GM18507 (cell line): ENCODE measurements around the gene KLHL29.

Experiments used
- DNase-seq: peaks from one replicate; pipeline ENCODE4 v3.0.0; 2011; ENCODE audit warnings: low read depth; ENCODE audit not compliant: insufficient read length; ENCODE audit errors: extremely low spot score
- FAIRE-seq: peaks from 2 replicates; lab custom pipeline; 2011; peaks lifted over from hg19 to GRCh38; lab: Jason Lieb, UNC

The KLHL29 gene

DNA sequence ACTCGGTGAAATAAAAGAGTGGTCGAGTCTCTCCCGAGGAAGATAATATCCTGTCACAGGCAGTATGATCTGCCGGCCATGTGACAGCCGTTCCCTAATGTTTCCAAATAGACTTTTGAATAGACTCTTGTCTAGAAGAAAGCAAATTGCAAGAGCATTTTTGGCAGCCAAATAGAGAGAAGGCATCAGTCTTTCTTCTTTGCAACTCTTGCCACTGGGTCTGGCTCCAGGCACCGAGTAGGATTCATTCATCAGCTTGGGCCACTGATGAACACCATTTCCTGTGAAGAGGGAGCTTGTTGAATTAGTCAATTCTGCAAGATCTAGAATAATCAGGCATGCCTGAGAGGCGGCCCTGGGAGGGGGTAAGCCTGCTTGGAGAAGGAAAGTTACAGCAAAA lies 165.6 kb downstream of the KLHL29 start:
- DNase-seq (no peak), FAIRE-seq (no peak)

DNA sequence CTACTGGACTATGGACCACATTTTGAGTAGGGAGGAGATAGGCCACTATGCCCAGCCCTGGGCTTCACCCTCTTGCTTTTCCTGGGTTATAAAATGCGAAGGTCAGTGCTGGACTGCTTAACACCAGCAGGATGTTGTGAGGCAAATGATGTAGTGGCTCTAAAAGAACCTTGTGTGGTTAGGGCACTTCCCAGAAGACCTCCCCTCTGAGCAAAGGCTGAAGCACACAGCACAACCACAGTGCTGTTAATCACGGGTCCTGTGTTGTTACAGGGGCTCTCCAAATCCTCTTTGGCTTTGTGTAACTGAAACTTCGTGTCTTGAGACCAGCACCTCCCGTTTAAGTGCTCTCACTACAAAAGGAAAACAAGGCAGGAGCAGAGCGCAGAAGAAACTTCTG lies 166.9 kb downstream of the KLHL29 start:
- DNase-seq (no peak), FAIRE-seq (no peak)

DNA sequence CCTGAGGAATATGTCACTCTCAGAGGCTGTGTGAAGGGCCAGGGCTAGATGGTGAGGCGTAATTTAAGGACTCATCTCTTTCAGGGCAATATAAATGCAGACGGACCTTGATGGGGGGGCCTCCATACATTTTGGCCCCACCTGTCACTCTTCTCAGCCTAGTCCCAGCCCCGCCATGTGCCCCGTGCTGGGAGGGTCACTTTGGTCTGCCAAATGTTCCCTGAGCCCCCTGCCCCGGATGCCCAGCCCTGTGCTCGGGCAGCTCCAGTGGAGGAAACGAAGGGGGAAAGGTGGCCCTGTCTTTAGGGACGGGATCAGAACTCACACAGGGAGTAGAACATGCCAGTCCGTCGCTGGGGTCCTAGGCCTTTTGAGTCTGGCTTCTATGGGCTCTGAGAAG lies 168.6 kb downstream of the KLHL29 start:
- DNase-seq (no peak), FAIRE-seq (no peak)

DNA sequence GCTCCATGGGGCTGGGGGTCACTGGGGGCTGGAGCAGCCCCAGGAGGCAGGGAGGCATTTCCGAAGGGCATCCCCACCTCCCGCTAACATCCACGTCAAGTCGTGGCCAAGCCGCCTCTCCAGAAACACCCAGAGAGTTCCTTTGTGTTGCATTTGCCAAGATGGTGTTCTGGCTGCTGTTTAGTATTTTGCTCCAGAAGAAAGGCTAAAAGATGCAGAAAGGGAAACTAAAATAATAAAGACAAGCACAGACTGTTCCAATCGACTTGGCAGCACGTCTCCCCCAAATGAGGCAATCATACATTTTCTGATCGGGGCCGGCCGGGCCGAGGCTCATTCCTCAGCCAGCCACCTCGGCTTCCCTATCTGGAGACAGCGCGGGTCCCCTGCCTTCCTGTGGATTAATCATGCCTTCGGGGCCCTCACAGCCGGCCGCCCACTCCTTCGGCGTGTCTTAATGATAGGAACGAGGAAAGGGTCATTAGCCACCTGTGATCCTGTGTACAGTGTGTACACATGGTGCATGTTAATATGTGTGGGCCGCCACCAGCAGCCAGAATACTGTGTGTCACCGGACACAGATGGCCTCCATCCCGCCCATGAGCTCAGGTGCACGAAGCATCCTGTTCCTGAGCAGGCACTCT lies 169.2 kb downstream of the KLHL29 start:
- DNase-seq (no peak), FAIRE-seq (no peak)

DNA sequence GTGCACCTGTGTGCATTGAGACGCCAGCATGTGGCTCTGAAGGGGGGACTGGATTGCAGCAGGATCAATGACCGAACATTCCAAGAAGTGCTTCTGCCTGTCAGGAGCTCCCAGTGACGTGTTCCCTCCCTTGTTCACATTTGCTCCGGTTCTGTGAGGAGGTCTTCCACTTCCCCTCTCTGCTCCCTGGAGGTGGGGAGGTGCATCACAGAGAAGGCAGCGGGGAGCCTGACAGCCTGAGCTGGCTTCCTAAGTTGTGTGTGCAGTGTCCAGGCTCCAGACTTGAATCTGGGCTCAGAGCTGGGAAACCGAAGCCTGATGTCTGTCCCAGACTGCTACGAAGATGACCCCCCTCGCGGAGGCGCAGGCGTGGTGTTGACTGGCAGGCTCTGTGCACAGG lies 171.0 kb downstream of the KLHL29 start:
- FAIRE-seq: no peak
- DNase-seq: no peak

DNA sequence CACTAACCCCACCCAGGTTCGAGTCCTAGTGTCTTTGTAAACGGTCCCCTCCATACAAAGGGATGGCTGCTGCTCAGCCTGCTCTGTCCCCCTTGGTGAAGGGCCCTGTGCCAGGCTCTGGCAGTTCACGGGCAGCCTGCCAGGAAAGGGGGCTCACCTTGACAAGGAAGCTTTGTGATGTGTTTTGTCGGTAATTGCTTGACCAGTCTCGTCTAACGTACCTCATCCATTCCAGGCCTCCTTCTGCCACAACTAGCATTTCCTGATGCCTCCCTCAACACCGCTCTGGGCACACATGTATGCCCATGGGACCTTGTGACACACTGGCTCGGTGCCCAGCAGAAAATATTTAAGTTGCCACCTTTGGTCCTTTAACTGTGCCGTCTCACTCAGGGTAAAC lies 171.9 kb downstream of the KLHL29 start:
- FAIRE-seq (no peak), DNase-seq (no peak)

DNA sequence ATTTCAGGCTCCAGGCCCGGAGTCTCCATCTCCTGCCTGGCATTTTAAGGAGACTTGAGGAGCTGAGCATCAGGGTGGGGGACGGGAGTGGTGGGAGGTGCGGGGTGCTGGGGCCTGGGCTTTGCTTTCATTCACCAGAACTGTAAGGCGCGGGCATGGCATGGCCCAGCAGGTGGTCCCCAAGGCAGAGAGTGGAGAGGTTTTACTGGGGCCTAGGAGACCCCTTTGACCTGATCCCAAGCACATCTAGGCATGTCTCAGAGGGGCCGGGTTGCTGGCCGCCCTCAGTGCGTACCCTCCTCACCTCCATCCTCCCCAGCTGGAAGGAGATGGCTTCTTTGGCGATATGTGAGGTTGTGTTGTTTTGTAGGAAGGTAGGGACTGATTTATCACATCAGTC lies 172.5 kb downstream of the KLHL29 start:
- DNase-seq: no peak
- FAIRE-seq: no peak

DNA sequence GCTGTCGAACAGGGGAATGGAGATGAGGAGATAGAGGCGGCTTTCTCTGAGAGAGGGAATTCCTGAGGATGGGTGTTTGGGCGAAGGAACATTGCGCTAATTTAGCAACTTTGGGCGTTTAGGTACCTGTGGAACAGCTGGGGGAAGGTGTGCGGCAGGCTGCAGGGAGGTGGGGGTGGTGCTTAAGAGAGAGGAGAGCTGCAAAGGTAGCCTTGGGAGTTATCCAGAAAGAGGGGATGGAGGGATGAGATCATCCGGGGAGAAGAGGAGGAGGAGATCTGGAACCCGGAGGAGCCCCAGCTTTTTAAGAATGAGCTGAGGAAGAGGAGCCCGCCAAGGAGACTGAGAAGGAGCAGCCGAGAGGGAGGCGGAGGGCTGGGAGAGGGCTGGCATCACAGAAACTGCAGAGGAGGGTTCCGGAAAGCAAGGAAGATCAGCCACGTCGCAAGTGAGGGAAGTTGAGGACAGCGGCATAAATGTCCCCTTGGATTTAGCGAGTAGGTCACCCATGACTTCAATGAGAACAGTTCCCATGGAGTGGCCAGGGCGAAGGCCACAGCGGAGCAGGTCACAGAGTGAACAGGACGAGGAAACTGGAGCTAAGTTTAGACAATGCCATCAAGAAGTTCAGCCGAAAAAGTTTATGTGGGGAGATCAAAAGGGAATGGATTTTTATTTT lies 174.7 kb downstream of the KLHL29 start:
- no peak for FAIRE-seq
- DNase-seq: no peak

DNA sequence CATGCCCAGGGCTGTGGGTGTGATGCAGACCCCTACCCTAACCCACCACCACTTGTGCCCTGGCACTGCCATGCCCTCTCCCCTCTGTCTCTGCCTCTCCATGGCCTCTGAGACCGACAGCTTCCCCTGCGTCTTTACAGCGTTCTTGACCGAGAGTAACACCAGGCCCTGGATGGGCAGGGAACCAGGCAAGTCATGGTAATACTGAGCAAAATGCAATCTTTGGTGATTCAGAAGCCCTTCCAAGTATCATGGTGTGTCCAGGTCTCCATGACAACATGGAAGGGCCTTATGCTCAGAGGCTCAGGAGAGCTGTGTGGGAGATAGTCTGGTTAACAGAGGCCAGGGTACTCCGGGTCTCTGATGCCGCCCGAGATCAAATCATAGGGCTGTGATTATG lies 176.1 kb downstream of the KLHL29 start:
- no peak for FAIRE-seq
- DNase-seq: no peak

DNA sequence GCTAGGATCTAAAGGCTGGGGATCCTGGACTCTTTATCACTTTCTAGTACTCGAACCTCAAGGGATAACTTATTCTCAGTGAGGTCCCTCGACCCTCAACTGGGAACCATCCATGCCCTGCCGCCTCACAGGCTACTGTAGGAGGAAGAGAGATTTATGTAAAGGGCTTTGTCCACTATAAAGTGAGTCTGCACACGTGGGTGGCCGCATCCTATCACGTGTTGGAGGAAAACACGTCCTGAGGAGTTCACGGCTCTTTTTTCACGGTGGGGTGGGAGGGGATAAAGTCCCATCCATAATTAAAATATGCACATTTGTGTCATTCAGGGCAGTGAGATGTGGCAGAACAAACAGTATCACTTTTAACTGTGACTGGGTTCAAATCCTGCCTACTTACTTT lies 176.6 kb downstream of the KLHL29 start:
- DNase-seq (no peak), FAIRE-seq (no peak)

DNA sequence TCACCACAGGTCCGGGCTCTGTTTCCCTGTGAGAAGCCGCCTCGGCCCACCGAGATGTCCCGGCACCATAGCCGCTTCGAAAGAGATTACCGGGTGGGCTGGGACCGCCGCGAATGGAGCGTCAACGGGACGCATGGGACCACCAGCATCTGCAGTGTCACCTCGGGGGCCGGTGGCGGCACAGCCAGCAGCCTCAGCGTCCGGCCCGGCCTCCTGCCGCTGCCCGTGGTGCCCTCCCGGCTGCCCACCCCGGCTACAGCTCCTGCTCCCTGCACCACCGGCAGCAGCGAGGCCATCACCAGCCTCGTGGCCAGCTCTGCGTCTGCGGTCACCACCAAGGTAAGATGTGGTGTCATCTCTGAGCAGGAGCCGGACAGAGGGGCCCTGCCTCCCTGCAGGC lies 177.2 kb downstream of the KLHL29 start:
- DNase-seq (no peak), FAIRE-seq (no peak)

DNA sequence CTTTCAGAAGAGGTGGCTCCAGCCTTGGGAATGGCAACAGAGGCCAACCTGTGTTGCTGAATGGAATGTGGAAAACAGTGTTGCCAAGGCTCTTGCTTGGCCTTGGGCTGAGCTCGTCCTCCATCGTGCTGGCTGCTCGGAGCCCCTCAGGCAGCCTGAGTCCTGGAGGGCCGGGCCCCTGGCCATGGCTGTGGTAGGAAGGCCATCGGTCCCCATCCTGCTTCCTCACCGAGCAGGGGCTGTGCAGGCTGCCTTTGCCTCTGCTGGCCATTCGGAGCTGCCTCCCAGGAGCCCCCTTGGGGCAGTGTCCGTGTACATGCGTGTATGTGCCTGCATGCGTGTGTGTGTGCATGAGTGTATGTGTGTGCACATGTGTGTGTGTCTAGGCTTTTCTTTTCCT lies 178.2 kb downstream of the KLHL29 start:
- DNase-seq (no peak), FAIRE-seq (no peak)

DNA sequence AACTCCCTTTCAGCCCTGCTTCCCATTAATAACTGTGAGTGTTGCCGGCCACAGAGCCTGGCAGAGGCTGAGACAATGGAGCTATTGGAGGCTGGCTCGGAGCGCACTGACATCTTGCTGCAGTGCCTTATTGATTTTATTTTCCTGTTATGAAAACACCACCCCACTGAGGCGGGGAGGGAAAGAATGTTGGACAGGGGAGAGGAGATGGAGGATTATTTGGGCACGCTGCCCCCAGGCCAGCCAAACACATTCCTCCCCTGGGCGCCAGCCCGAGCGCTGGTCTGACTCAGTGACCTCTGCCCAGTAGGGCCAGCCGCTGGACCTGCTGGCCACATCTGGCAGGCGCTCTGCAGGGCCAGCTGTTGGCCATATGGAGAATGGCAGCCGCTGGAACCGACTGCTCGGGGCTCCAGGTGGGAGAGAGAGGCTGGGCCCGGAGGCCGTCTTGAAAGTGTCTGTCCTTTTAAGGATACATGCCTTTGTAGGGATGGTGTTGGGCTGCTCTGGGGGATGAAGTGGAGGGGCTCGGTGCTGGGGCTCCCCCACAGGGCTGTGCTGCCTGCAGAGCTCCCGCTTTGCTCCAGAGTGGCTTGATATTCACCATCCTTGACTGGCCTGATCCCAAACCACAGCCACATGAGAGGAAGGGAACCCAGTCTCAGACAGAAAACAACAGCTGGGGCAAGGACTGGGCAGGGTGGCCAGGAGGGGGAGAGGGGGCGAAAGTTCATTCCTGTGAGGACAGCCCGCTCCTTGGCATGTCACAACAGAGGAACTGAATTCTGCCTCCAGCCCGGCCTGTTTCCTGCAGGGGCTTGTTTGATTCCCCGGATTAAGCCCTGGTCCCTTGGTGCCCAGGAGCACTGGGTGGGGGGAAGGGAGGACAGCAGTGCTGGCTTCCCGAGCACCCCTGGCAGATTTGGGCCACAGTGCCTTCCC lies 179.0 kb downstream of the KLHL29 start:
- FAIRE-seq: no peak
- DNase-seq: no peak

DNA sequence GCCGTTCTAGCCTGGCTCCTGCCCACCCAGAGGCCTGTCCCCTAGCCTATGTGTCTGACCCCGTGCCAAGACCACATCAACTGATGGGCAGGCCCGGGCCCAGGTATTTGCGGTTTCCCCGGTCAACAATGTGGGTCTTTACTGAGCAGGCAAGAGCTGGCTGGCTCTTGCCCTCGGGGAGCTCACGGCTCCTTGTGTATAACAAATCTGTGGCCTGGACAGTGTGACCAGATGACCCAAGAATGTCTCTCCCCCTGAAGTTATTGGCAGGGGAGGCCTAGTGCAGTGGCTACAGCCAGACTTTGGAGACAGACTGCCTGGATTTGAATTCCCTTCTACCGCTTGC lies 179.6 kb downstream of the KLHL29 start:
- no peak for FAIRE-seq
- DNase-seq: no peak

DNA sequence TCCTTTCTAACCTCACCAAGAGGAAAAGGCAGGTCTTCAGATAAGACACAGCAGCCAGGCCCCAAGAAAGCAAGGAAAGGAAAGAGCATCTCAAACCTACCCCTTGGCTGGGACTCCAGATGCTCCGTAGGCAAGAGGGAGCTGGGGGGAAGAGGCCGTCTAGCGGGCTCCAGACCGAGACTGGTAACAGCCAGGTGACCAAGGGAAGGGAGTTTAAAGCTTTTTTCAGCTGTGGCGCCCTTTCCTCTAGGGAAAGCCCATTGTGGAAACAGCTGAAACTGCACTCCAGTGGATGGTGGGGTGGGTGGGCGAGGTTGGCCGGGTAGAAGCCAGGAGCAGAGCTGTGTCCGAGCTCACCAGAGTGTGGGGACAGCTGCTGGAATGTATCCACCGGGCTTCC lies 180.4 kb downstream of the KLHL29 start:
- FAIRE-seq (no peak), DNase-seq (no peak)

DNA sequence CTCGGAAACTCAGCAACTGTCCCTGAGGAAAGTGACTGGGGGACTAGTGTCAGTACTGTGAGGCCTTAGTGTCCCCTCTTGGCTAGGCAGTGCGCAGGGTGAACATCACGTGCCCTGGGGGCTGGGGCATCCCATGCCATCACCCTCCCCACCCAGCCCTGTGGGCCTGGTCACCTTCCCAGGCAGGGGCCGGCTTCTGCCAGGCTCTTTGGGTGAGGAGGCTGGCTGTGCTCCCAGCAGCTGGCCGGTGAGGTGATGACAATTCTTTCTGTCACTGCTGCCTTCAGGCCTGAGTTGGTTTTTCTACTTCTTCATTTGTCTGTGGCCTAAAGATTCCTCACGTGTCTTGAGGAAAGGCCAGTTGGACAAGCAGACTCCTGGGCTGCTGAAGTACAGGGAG lies 180.8 kb downstream of the KLHL29 start:
- FAIRE-seq: no peak

DNA sequence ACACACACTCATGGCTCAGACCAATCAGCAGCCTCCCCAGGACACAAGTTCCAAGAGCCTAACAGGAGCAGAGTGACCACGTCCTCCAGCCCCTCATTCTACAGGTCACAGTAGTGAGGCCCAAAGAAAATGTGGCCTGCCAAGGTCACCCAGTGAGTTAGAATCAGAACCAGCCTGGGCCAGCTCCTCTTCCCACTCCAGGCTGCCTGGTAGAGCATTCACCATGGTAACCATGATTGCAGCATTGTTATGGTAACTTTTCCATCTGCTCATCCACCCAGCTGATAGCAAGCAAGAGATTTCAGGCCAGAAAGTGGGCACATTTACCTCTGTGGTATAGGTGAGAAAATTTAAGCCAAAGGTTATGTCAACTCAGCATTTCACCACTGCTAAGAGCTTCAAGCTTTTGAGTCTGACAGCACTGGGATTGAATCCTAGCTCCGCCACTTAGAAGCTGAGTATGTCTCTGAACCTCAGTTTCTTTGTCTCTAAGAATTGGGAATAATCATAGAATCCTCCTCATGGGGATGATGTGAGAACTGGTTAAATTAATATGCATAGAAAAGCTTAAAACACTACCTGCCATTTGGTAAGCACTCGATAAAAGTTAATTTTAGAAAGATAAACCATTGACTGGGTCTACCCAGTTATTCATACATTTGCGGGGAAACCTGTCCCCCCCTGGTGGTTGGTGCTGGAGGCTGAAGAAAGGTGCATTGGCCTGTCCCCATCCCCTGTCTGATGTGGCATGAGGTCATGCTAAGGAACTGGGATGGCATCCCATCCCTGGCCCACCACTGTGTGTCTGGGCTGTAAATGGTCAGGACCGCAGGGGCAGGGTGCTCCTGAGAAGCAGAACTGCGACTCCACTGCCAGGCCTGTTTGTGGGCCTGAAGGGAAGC lies 181.5 kb downstream of the KLHL29 start:
- FAIRE-seq (no peak), DNase-seq (no peak)

More for the DNA sequence above, 180.8 kb downstream of the KLHL29 start:
- no peak for DNase-seq

DNA sequence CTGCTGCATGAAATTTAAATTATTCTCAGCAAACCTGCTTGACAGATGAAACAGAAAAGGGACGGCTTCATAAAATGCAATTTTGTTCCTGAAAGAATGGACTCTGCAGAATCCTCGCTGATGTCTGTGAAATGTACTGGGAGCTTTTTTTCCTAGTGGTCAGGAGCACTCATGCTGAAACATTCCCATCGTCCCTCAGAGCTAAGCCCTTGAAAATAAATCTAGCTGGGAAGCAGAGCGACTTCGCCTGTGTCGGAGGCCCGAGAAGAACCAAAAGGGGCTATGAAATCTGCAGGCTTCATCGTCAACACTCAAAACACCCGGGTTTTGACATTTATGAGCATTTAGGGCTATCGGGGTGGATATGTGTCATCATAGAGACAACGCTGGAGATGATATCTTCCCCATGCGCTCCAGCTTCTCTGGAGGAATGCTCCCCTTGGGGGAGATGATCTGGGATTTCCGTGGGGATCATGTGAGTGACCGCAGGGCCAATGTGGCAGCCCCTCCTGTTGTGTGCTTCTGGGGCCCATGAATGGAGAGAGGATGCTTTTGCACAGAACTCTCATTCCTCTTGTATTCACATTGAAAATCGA lies 182.3 kb downstream of the KLHL29 start:
- no peak for DNase-seq
- FAIRE-seq: no peak

DNA sequence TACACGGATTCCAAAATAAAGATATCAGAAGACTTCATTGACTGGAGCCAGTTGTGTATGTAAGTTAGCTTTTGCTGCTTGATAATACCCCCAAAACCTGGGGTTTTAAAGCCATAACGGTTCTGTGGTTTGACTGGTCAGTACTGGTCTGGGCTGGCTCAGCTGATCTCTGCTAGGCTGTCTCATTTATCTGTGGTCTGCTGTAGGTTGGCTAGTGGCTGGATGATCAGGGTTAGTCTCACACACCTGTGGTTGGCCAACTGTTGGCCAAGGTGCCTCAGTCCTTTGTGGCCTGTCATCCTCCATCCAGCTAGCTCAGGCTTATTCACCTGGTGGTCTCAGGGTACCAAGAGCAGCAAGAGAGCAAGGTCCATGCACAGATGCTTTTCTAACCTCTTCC lies 183.2 kb downstream of the KLHL29 start:
- DNase-seq: no peak
- no peak for FAIRE-seq
